SK-N-SH (cell line): ENCODE data around the gene ZAP70.

Source experiments
- MXI1 ChIP-seq: IDR thresholded peaks from 2 replicates; pipeline ENCODE4 v1.6.1; 2012; ENCODE audit warnings: mild to moderate bottlenecking, low read depth, low read length, improper control_type of control experiment
- POLR2AphosphoS5 ChIP-seq: IDR thresholded peaks from 2 replicates; pipeline ENCODE4 v1.6.1; 2012; ENCODE audit warnings: low read depth, low read length
- RXRA ChIP-seq: IDR thresholded peaks from 2 replicates; pipeline ENCODE4 v1.4.0; 2012; ENCODE audit warnings: low read depth, mild to moderate bottlenecking, borderline replicate concordance

GRCh38 chr2:97731274-97732020, 18.1 kb downstream of the ZAP70 start:
- TF ChIP-seq MXI1, result no peak
- no peak for TF ChIP-seq POLR2AphosphoS5
- TF ChIP-seq RXRA, result no peak
